GM10847 (cell line): ENCODE data around the gene SRMS.
A peak's percentile ranks its signal among the peaks of the same experiment; 100 is the strongest.

Source experiments
- POLR2A ChIP-seq: IDR thresholded peaks from 2 replicates; pipeline ENCODE4 v1.6.1; 2011; ENCODE audit not compliant: insufficient read length; ENCODE audit errors: extremely low read depth

Gene SRMS

GRCh38 chr20:63585616-63586565, 38.3 kb upstream of the SRMS start:
- no peak for TF ChIP-seq POLR2A

GRCh38 chr20:63582382-63583063, 35.0 kb upstream of the SRMS start:
- TF ChIP-seq POLR2A: no peak

- no peak for TF ChIP-seq POLR2A
These were observed 33.4 kb upstream of the SRMS start for GRCh38 chr20:63580796-63581461.

GRCh38 chr20:63579017-63579694, 31.6 kb upstream of the SRMS start:
- TF ChIP-seq POLR2A: no peak

GRCh38 chr20:63578224-63579016, 30.9 kb upstream of the SRMS start:
- no peak for TF ChIP-seq POLR2A

GRCh38 chr20:63577317-63577894, 29.9 kb upstream of the SRMS start:
- TF ChIP-seq POLR2A: no peak

GRCh38 chr20:63576311-63576710, 28.8 kb upstream of the SRMS start:
- TF ChIP-seq POLR2A: no peak

GRCh38 chr20:63574829-63575743, 27.5 kb upstream of the SRMS start:
- TF ChIP-seq POLR2A: no peak

GRCh38 chr20:63574156-63574828, 26.7 kb upstream of the SRMS start, which contains the start of gene HELZ2:
HELZ2 (minus strand) TSS chr20:63574239; CDS start chr20:63572385, 1,854 bp downstream.
- peak; percentile 35 for TF ChIP-seq POLR2A

GRCh38 chr20:63573647-63574131, 26.1 kb upstream of the SRMS start:
- TF ChIP-seq POLR2A: no peak

- TF ChIP-seq POLR2A: no peak
These were observed 25.5 kb upstream of the SRMS start for GRCh38 chr20:63572788-63573646.
